SIG-M5 (cell line): Measurements from ENCODE around the gene FNIP2.
"Not testable (repeated sequence)": the region's sequence is repeated elsewhere in the genome, so short reads cannot be mapped to it uniquely, and the experiment has no call there.

Experiments
- DNase-seq: peaks from one replicate; lab custom pipeline; 2025; lab: John Stamatoyannopoulos, UW

The FNIP2 gene

GRCh38 chr4:158870626-158871334, 102.0 kb downstream of the FNIP2 start:
- DNase-seq = no peak

- DNase-seq = no peak
Measured at GRCh38 chr4:158871335-158871724, 102.5 kb downstream of the FNIP2 start.

GRCh38 chr4:158873795-158874401, 105.1 kb downstream of the FNIP2 start:
- DNase-seq = no peak

GRCh38 chr4:158875026-158875425, 106.2 kb downstream of the FNIP2 start:
- DNase-seq = no peak

- DNase-seq = no peak
Measured at GRCh38 chr4:158875455-158875854, 106.6 kb downstream of the FNIP2 start.

GRCh38 chr4:158877069-158877468, 108.2 kb downstream of the FNIP2 start:
- no peak for DNase-seq

- not testable (repeated sequence) for DNase-seq
Measured at GRCh38 chr4:158882142-158882541, 113.3 kb downstream of the FNIP2 start.

- no peak for DNase-seq
Measured at GRCh38 chr4:158884280-158884679, 115.5 kb downstream of the FNIP2 start.

GRCh38 chr4:158885564-158885963, 116.7 kb downstream of the FNIP2 start:
- DNase-seq = no peak

- no peak for DNase-seq
Measured at GRCh38 chr4:158890294-158890693, 121.5 kb downstream of the FNIP2 start.

- DNase-seq = no peak
Measured at GRCh38 chr4:158891256-158891655, 122.4 kb downstream of the FNIP2 start.

- DNase-seq = no peak
Measured at GRCh38 chr4:158894826-158895225, 126.0 kb downstream of the FNIP2 start.

GRCh38 chr4:158895797-158896576, 127.2 kb downstream of the FNIP2 start:
- no peak for DNase-seq

GRCh38 chr4:158896577-158897238, 127.9 kb downstream of the FNIP2 start:
- DNase-seq = not testable (repeated sequence)

GRCh38 chr4:158900408-158900807, 131.6 kb downstream of the FNIP2 start:
- not testable (repeated sequence) for DNase-seq

- not testable (repeated sequence) for DNase-seq
Measured at GRCh38 chr4:158902280-158903078, 133.7 kb downstream of the FNIP2 start.

- no peak for DNase-seq
Measured at GRCh38 chr4:158903079-158903456, 134.2 kb downstream of the FNIP2 start.

- DNase-seq = no peak
Measured at GRCh38 chr4:158903472-158904043, 134.7 kb downstream of the FNIP2 start.

GRCh38 chr4:158904815-158905214, 136.0 kb downstream of the FNIP2 start:
- DNase-seq = no peak

- no peak for DNase-seq
Measured at GRCh38 chr4:158906073-158906472, 137.2 kb downstream of the FNIP2 start.

- DNase-seq = no peak
Measured at GRCh38 chr4:158912390-158912789, 143.6 kb downstream of the FNIP2 start.
